ENCODE measurements around the gene DBR1.

GRCh38 chr3:138197058-138197457, 22.3 kb upstream of the DBR1 start:
- TF ChIP-seq, protein P1, sequence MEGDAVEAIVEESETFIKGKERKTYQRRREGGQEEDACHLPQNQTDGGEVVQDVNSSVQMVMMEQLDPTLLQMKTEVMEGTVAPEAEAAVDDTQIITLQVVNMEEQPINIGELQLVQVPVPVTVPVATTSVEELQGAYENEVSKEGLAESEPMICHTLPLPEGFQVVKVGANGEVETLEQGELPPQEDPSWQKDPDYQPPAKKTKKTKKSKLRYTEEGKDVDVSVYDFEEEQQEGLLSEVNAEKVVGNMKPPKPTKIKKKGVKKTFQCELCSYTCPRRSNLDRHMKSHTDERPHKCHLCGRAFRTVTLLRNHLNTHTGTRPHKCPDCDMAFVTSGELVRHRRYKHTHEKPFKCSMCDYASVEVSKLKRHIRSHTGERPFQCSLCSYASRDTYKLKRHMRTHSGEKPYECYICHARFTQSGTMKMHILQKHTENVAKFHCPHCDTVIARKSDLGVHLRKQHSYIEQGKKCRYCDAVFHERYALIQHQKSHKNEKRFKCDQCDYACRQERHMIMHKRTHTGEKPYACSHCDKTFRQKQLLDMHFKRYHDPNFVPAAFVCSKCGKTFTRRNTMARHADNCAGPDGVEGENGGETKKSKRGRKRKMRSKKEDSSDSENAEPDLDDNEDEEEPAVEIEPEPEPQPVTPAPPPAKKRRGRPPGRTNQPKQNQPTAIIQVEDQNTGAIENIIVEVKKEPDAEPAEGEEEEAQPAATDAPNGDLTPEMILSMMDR (IDR thresholded peaks at IDR 0.05; ENCODE audit: low read length): no peak
- no peak for TF ChIP-seq EZH2 (optimal IDR thresholded peaks at IDR 0.05; ENCODE audit: low read depth, low read length)
